Lower lobe of right lung (tissue), 2 donors: ENCODE results near the gene SMAD1. TPM values are rescaled to one million over a fixed set of nuclear protein-coding genes. Genes with fewer than 3 reads are reported as not detected.
A peak's percentile ranks its signal among the peaks of the same experiment; 100 is the strongest.
"Not testable (repeated sequence)": the region's sequence is repeated elsewhere in the genome, so short reads cannot be mapped to it uniquely, and the experiment has no call there.

Experiments
- ATAC-seq, 2 donors: fragments of 200-7000 bp; cut with Tn5 transposase; one replicate each; pipeline ENCODE4 v1.9.1; 2020 to 2022; ENCODE audit warnings: mild to moderate bottlenecking in 2 of 2, moderate library complexity in 2 of 2
- DNase-seq: peaks from one replicate; pipeline ENCODE4 v3.0.0-alpha.2; 2020
- H3K27ac ChIP-seq: fragments of 200-600 bp; one replicate; pipeline ENCODE4 v1.8.0; 2022
- H3K27me3 ChIP-seq: fragments of 200-600 bp; one replicate; pipeline ENCODE4 v1.8.0; 2022; ENCODE audit warnings: low read depth
- H3K36me3 ChIP-seq: fragments of 200-600 bp; one replicate; pipeline ENCODE4 v1.8.0; 2022; ENCODE audit warnings: mild to moderate bottlenecking
- H3K4me1 ChIP-seq: fragments of 200-600 bp; one replicate; pipeline ENCODE4 v1.8.0; 2022
- H3K4me3 ChIP-seq: fragments of 200-600 bp; one replicate; pipeline ENCODE4 v1.8.0; 2022; ENCODE audit warnings: mild to moderate bottlenecking
- H3K9me3 ChIP-seq: fragments of 200-600 bp; one replicate; pipeline ENCODE4 v1.8.0; 2022
- intact Hi-C: fragments of 100-400 bp; cut with DNase I; formaldehyde crosslinking; loops from one replicate; pipeline ENCODE4 v1.11.0; 2022
- total RNA-seq: library from RNA; stranded (reverse); fragmentation: NEBNext Ultra II Directional; extraction: Animal tissue kit (Norgen Biotek cat#: 25700); gene quantifications from one replicate; pipeline ENCODE4 v1.2.1, GENCODE V29; 2021
- TF ChIP-seq, protein P1 (sequence below): fragments of 200-600 bp; IDR thresholded peaks from one replicate; pipeline ENCODE4 v1.8.0; 2022; ENCODE audit warnings: antibody characterized with exemption, mild to moderate bottlenecking
- donor health status: DM: no; HTN: yes; CAD: no; lungs with severe emphysema.

Gene SMAD1
- total RNA-seq, 1 donor from 2014 or later = 15.8 TPM

DNA sequence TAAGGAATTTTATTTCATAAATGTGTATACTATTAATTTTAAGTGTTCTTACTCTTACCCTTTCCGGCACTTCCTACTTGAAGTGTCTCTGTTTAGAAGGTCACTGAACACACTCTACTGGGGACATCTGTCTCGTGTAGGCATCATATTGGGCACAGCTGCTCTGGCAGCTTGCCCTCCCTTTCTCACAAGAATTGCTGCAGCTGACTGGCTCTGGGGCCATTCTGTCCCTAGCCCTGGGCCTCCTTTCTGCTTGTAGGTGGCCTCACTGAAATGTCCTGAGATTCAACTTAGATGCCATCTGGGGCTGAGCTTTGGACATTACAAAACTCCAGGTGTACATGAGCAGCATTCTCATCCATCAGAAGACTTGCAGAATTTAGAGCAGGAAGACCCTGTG lies 49.6 kb downstream of the SMAD1 start:
- no peaks in the 10 kb centered on the region for H3K27me3 ChIP-seq
- H3K9me3 ChIP-seq = no peaks in the 10 kb centered on the region
- H3K4me1 ChIP-seq = no peaks in the 10 kb centered on the region
- H3K36me3 ChIP-seq = no peaks in the 10 kb centered on the region
- DNase-seq = no peak
- no peak overlapping the region for H3K27ac ChIP-seq
- no peak overlapping the region for H3K4me3 ChIP-seq
- intact Hi-C loops = no loop called here
- ATAC-seq = peak; percentile 32 to 56
- TF ChIP-seq, protein P1, sequence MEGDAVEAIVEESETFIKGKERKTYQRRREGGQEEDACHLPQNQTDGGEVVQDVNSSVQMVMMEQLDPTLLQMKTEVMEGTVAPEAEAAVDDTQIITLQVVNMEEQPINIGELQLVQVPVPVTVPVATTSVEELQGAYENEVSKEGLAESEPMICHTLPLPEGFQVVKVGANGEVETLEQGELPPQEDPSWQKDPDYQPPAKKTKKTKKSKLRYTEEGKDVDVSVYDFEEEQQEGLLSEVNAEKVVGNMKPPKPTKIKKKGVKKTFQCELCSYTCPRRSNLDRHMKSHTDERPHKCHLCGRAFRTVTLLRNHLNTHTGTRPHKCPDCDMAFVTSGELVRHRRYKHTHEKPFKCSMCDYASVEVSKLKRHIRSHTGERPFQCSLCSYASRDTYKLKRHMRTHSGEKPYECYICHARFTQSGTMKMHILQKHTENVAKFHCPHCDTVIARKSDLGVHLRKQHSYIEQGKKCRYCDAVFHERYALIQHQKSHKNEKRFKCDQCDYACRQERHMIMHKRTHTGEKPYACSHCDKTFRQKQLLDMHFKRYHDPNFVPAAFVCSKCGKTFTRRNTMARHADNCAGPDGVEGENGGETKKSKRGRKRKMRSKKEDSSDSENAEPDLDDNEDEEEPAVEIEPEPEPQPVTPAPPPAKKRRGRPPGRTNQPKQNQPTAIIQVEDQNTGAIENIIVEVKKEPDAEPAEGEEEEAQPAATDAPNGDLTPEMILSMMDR = no peak

DNA sequence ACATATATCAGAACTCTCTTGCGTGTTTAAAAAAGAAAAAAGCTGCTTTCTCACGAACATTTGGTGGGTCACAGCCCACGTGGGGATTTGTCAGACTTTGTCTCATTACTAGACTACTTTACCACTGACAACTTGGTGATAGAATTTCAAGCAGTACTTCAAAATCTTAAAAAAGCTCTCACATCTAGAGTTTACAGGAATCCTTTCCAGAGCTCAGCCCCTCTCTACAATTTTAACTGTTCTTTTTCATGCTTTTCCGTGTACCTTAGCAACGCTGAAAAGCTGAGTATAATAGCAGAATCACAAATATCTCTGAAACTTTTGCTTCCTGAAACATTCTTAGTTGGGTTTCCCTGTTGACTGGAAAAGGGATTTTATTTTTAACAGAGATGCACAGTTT lies 50.2 kb downstream of the SMAD1 start:
- Histone ChIP-seq H3K27ac (no peak overlapping the region), H3K4me1 (no peaks in the 10 kb centered on the region), H3K36me3 (no peaks in the 10 kb centered on the region), H3K4me3 (no peak overlapping the region), H3K27me3 (no peaks in the 10 kb centered on the region), H3K9me3 (no peaks in the 10 kb centered on the region)
- DNase-seq (no peak), ATAC-seq (peak in 1 of 2 donors; percentile 59)
- intact Hi-C loops = no loop called here
- TF ChIP-seq, protein P1 = no peak

DNA sequence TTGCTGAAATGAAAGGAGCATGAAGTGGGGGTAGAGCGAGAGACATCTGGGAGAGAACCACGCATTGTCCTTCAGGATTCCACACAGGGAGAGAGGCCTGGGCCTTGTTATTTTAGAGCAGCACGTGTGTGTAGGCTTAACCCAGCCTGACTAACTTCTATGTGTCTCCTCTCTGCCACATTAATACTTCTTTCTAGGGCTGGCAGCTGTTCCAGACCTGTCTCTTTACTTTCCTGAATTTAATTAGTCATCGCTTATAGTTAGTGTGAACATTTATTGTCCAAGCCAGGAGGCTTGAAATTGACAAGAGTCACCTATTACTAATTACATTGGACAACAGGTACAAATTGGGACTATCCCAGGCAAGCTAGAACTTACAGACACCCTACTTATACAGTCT lies 51.3 kb downstream of the SMAD1 start:
- no peaks in the 10 kb centered on the region for H3K9me3 ChIP-seq
- TF ChIP-seq, protein P1 = no peak

DNA sequence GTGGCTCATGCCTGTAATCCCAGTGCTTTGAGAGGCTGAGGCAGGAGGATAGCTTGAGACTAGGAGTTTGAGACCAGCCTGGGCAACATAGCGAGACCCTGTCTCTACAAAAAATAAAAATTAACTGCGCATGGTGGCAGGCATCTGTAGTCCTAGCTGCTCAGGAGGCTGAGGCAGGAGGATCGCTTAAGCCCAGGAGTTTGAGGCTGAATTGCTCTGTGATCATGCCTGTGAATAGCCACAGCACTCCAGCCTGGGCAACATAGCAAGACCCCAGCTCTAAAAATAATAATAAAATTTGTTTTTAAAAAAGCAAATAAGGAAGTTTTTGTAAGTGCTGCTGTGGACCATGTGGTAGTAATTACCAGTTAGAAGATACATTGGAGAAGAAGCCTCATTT lies 51.8 kb downstream of the SMAD1 start:
- H3K4me3 ChIP-seq, intact Hi-C loops, H3K36me3 ChIP-seq, H3K27me3 ChIP-seq, H3K4me1 ChIP-seq, ATAC-seq, H3K9me3 ChIP-seq, DNase-seq, H3K27ac ChIP-seq: not testable (repeated sequence)

More for the DNA sequence above, 51.3 kb downstream of the SMAD1 start:
- Histone ChIP-seq H3K4me3 (no peak overlapping the region), H3K4me1 (no peaks in the 10 kb centered on the region), H3K36me3 (no peaks in the 10 kb centered on the region), H3K27ac (no peak overlapping the region), H3K27me3 (no peaks in the 10 kb centered on the region)
- intact Hi-C loops = no loop called here
- no peak for ATAC-seq
- DNase-seq = no peak

DNA sequence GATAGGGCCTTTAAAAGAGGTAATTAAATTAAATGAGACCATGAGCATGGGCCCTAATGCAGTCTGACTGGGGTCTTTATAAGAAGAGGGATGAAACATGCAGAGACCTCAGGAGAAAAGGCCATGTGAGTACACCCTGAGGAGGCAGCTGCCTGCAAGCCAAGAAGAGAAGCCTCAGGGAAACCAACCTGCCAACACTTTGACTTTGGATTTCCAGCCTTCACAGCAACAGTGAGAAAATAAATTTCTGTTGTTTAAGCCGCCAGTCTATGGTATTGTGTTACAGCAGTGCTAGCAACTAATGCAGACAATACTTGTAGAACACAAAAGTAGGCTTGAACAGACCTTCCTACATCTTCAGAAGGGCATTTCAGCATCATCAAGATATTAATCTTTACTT lies 52.3 kb downstream of the SMAD1 start:
- no peaks in the 10 kb centered on the region for H3K9me3 ChIP-seq
- H3K4me3 ChIP-seq = no peak overlapping the region
- no peaks in the 10 kb centered on the region for H3K36me3 ChIP-seq
- intact Hi-C loops = no loop called here
- H3K27ac ChIP-seq = no peak overlapping the region
- no peak for ATAC-seq
- no peaks in the 10 kb centered on the region for H3K27me3 ChIP-seq
- DNase-seq = no peak
- no peaks in the 10 kb centered on the region for H3K4me1 ChIP-seq
- TF ChIP-seq, protein P1 = no peak

DNA sequence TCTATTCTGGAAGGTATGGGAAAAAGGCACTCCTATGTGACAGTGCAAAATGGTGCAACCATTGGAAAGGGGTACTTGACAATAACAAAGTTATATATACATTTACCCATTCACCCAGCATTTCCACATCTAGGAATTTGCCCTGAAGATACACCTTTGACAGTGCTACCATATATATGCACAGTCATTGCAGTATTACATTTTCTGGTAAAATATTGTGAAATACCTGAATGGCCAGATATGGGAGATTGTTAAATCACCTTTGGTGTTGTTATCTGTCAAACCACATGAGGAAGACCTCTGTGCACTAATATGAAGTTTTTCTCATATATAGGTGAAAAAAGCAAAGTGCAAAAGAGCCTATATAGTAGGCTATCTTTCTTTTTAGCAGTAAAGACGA lies 53.5 kb downstream of the SMAD1 start:
- Histone ChIP-seq H3K9me3 (no peaks in the 10 kb centered on the region), H3K27me3 (no peaks in the 10 kb centered on the region), H3K27ac (no peak overlapping the region), H3K36me3 (no peaks in the 10 kb centered on the region), H3K4me3 (no peak overlapping the region), H3K4me1 (peaks cover 10% of the 10 kb centered on the region)
- intact Hi-C loops = no loop called here
- ATAC-seq (no peak), DNase-seq (no peak)
- TF ChIP-seq, protein P1 = no peak
